HepG2 (cell line): Measurements from ENCODE around the gene NOS1AP. TPM values are rescaled to one million over a fixed set of nuclear protein-coding genes. Genes with fewer than 3 reads are reported as not detected.

Experiments
- ATAC-seq: fragments of 200-7000 bp; cut with Tn5 transposase; 3 replicates; pipeline ENCODE4 v1.9.1; 2020; ENCODE audit warnings: mild to moderate bottlenecking, moderate library complexity
- BruUV-seq: library from RNA; stranded (reverse); fragments of 400-500 nt; replicated peaks from 2 replicates; lab custom pipeline; 2021; lab: Mats Ljungman, UMichigan
- CTCF ChIA-PET: fragments of 300-600 bp; formaldehyde crosslinking; extraction: SDS; loops from one replicate; lab custom pipeline; 2021; ENCODE audit warnings: low total read pairs, inconsistent platforms, low intra/inter-chr PET ratio; lab: Yijun Ruan, JAX
- POLR2A ChIA-PET: fragments of 350-600 bp; sonication (Branson Sonifier 250); formaldehyde crosslinking; loops from one replicate; lab custom pipeline; 2020; ENCODE audit warnings: antibody characterized with exemption, inconsistent platforms; lab: Yijun Ruan, JAX
- DNase-seq: peaks from one replicate; pipeline ENCODE4 v3.0.0-alpha.2; 2015; ENCODE audit warnings: low spot score
- FAIRE-seq: peaks from 3 replicates; lab custom pipeline; 2011; peaks lifted over from hg19 to GRCh38; lab: Jason Lieb, UNC
- H2AFZ ChIP-seq: one replicate; pipeline ENCODE4 v1.6.1; 2011; ENCODE audit warnings: low read length, inconsistent platforms
- H3K27ac ChIP-seq: fragments of 300-600 bp; 3 replicates; pipeline ENCODE4 v1.8.0; 2011; ENCODE audit warnings: mixed run types, mild to moderate bottlenecking, mixed read lengths, low read length, inconsistent platforms; ENCODE audit not compliant: insufficient read depth; ENCODE audit errors: extremely low read length
- H3K27me3 ChIP-seq, 2 experiments: fragments of 200-600 bp in 1 of 2; 2 replicates in 1 of 2; 3 replicates in 1 of 2; pipeline versions ENCODE4 v1.6.0 to v1.8.0; 2011; ENCODE audit warnings: low read length in 2 of 2, mild to moderate bottlenecking in 2 of 2, moderate library complexity in 2 of 2, inconsistent platforms in 1 of 2; ENCODE audit not compliant: insufficient read depth in 2 of 2, control insufficient read depth in 1 of 2
- H3K36me3 ChIP-seq, 2 experiments: fragments of 200-600 bp in 1 of 2; replicated peaks in 1 of 2; 2 replicates in 1 of 2; 3 replicates in 1 of 2; pipeline versions ENCODE4 v1.5.1 to v1.8.0; 2011; ENCODE audit warnings: low read length in 2 of 2, inconsistent platforms in 1 of 2; ENCODE audit not compliant: insufficient read depth in 2 of 2, control insufficient read depth in 1 of 2
- H3K4me1 ChIP-seq: 2 replicates; pipeline ENCODE4 v1.5.1; 2012; ENCODE audit warnings: low read length, inconsistent platforms; ENCODE audit not compliant: insufficient read depth
- H3K4me2 ChIP-seq: 2 replicates; pipeline ENCODE4 v1.6.0; 2011; ENCODE audit warnings: low read depth, low read length, inconsistent platforms
- H3K4me3 ChIP-seq, 3 experiments: fragments of 200-600 bp in 1 of 3; sonication (generic), shearing (Covaris generic) in 1 of 3; replicated peaks in 1 of 3; 2 replicates each; pipeline ENCODE4 v1.5.1; 2011 to 2016; ENCODE audit warnings: low read length in 3 of 3, inconsistent platforms in 2 of 3, low read depth in 2 of 3, mild to moderate bottlenecking in 2 of 3, control low read depth in 1 of 3, mixed read lengths in 1 of 3; ENCODE audit not compliant: insufficient read depth in 1 of 3
- H3K79me2 ChIP-seq: one replicate; pipeline ENCODE4 v1.6.1; 2011; ENCODE audit warnings: low read length, inconsistent platforms; ENCODE audit not compliant: insufficient read depth
- H3K9ac ChIP-seq: 2 replicates; pipeline ENCODE4 v1.6.0; 2011; ENCODE audit warnings: mild to moderate bottlenecking, low read depth, low read length, inconsistent platforms; ENCODE audit not compliant: insufficient read depth
- H3K9me3 ChIP-seq: 2 replicates; pipeline ENCODE4 v1.5.1; 2012; ENCODE audit warnings: mild to moderate bottlenecking, low read length
- H4K20me1 ChIP-seq: 2 replicates; pipeline ENCODE4 v1.6.0; 2011; ENCODE audit warnings: inconsistent platforms, mild to moderate bottlenecking, low read length, moderate library complexity; ENCODE audit not compliant: insufficient read depth
- CREM ChIP-seq, 2 experiments: sonication (generic) in 1 of 2; formaldehyde crosslinking in 1 of 2; IDR thresholded peaks; 2 replicates each; pipeline versions ENCODE4 v1.4.0 to v1.6.1; 2016 to 2020; ENCODE audit warnings: antibody characterized with exemption in 1 of 2, mild to moderate bottlenecking in 1 of 2, missing genetic modification reagents in 1 of 2
- MTA1 ChIP-seq: sonication (generic); formaldehyde crosslinking; IDR thresholded peaks from 2 replicates; pipeline ENCODE4 v1.4.0; 2020; ENCODE audit warnings: missing genetic modification reagents, mild to moderate bottlenecking, borderline replicate concordance
- NKX3-1 ChIP-seq: sonication (generic); formaldehyde crosslinking; IDR thresholded peaks from 2 replicates; pipeline ENCODE4 v1.5.0; 2020; ENCODE audit warnings: missing genetic modification reagents
- NR2F1 ChIP-seq, 2 experiments: fragments of 450-650 bp in 1 of 2; formaldehyde crosslinking in 1 of 2; IDR thresholded peaks; 2 replicates each; pipeline versions ENCODE4 v1.5.0 to v1.6.1; 2016 to 2020; ENCODE audit warnings: mild to moderate bottlenecking in 1 of 2, missing compliant biosample characterization in 1 of 2, missing genetic modification reagents in 1 of 2, moderate library complexity in 1 of 2
- RARG ChIP-seq: sonication (generic); formaldehyde crosslinking; IDR thresholded peaks from 2 replicates; pipeline ENCODE4 v1.4.0; 2020; ENCODE audit warnings: low read depth, mild to moderate bottlenecking, missing genetic modification reagents
- RFXANK ChIP-seq: IDR thresholded peaks from 2 replicates; pipeline ENCODE4 v1.6.1; 2016
- SMAD3 ChIP-seq: sonication (generic); formaldehyde crosslinking; IDR thresholded peaks from 2 replicates; pipeline ENCODE4 v1.4.0; 2020; ENCODE audit warnings: missing genetic modification reagents
- ZBTB38 ChIP-seq: sonication (generic); formaldehyde crosslinking; IDR thresholded peaks from 2 replicates; pipeline ENCODE4 v1.5.1; 2020; ENCODE audit warnings: mild to moderate bottlenecking, missing genetic modification reagents
- ZFYVE20 ChIP-seq: sonication (generic); formaldehyde crosslinking; IDR thresholded peaks from 2 replicates; pipeline ENCODE4 v1.8.0; 2023; ENCODE audit warnings: low read depth, mild to moderate bottlenecking, moderate library complexity, missing genetic modification reagents, borderline replicate concordance
- ZNF343 ChIP-seq: sonication (generic); formaldehyde crosslinking; IDR thresholded peaks from 2 replicates; pipeline ENCODE4 v1.4.0; 2020; ENCODE audit warnings: mild to moderate bottlenecking, missing genetic modification reagents
- ZNF556 ChIP-seq: sonication (generic); formaldehyde crosslinking; IDR thresholded peaks from 2 replicates; pipeline ENCODE4 v1.4.0; 2020; ENCODE audit warnings: mild to moderate bottlenecking, missing genetic modification reagents, borderline replicate concordance
- ZNF724P ChIP-seq: sonication (generic); formaldehyde crosslinking; IDR thresholded peaks from 2 replicates; pipeline ENCODE4 v1.8.0; 2022; ENCODE audit warnings: missing genetic modification reagents, borderline replicate concordance
- ZNF879 ChIP-seq: sonication (generic); formaldehyde crosslinking; IDR thresholded peaks from 2 replicates; pipeline ENCODE4 v1.8.1; 2023; ENCODE audit warnings: missing genetic modification reagents
- WGBS: methylation state at CpG from one replicate; pipeline ENCODE4 v1.1.6; 2017; ENCODE audit warnings: low lambda C conversion rate; 5-methylcytosine and 5-hydroxymethylcytosine counted together
- in situ Hi-C: cut with HindIII; loops from 2 replicates; pipeline ENCODE4 v1.10.0; 2017; ENCODE audit warnings: low pct_unique_long_range_greater_than_20kb; ENCODE audit not compliant: extremely low pct_ligation_motif_present
- intact Hi-C: fragments of 100-400 bp; cut with micrococcal nuclease; formaldehyde crosslinking; loops from one replicate; pipeline ENCODE4 v1.10.0; 2022; ENCODE audit not compliant: unreplicated experiment
- polyA plus RNA-seq, 8 experiments: library from polyadenylated mRNA; depleted of rRNA in 3 of 8; stranded (reverse) in 7 of 8; unstranded in 1 of 8; fragments of >200 nt; fragmentation: Illumina TruSeq in 4 of 8; extraction: Trizol in 4 of 8; gene quantifications; 2 replicates each; pipeline versions ENCODE4 v1.2.1 to v1.2.3, GENCODE V29; 2011 to 2016; ENCODE audit warnings: low read depth in 4 of 8, missing spikeins in 1 of 8, mixed read lengths in 1 of 8; ENCODE audit not compliant: insufficient read depth in 1 of 8
- total RNA-seq, 5 experiments: library from RNA; depleted of rRNA; stranded (reverse); fragments of >200 nt; fragmentation: Illumina TruSeq; extraction: Trizol; gene quantifications; 2 replicates each; pipeline ENCODE4 v1.2.3, GENCODE V29; 2016; ENCODE audit warnings: low read depth in 1 of 5
- TF ChIP-seq, protein P1 (sequence below): sonication (generic); formaldehyde crosslinking; IDR thresholded peaks from 2 replicates; pipeline ENCODE4 v1.4.0; 2020; ENCODE audit warnings: mild to moderate bottlenecking, low read depth, missing genetic modification reagents

The NOS1AP gene
- total and polyA plus RNA-seq, 2 of the 13 experiments (the other 11 are each of a cell fraction or from before 2014, with no cell fraction given): 2.0 to 3.3 TPM

DNA sequence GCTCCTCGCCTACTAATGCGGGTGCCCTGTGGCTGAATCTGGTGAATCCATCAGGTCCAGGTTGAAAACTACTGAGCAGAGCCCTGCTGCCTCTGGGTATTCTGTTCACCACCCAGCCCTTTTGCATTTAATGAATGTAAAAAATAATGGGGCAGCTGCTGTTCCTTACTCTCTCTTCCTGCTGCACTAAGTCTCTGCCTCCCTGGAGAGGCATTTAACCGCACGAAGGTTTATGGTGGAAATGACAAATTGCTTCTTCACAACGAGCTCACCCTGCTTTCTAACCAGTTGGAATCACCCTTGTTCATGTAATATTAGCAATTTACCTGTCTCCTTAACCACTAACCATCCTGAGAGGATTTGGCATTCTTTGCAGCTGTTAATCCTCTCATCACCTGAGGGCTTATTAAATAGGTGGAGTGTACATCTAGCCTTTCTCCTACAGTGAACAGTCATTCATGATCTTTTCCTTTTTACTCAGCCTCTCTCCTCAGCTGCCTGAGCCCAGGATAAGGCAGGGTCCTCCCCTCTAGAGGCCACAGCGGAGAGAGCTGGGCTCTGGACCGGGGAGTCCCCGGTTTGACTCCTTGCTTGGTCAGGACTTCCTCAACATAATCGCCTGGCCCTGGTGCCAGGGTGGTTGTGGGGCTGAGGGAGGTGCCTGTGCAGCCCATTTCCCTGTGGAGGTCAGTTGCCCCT lies 97.6 kb downstream of the NOS1AP start:
- in situ Hi-C loops: no loop called here
- FAIRE-seq (no peak), ATAC-seq (no peak), DNase-seq (no peak)
- H3K4me2 ChIP-seq: no peak overlapping the region
- H3K9ac ChIP-seq: no peak overlapping the region
- POLR2A ChIA-PET: no interaction called here
- H2AFZ ChIP-seq: no peak overlapping the region
- H3K4me3 ChIP-seq: no peak overlapping the region
- 86% methylated on average over 7 of the region's 9 CpGs for WGBS
- H3K9me3 ChIP-seq: no peaks in the 10 kb centered on the region
- H3K36me3 ChIP-seq: no peaks in the 10 kb centered on the region; a peak in 1 of 5 replicates
- BruUV-seq: no TSS peak
- TF ChIP-seq, protein P1, sequence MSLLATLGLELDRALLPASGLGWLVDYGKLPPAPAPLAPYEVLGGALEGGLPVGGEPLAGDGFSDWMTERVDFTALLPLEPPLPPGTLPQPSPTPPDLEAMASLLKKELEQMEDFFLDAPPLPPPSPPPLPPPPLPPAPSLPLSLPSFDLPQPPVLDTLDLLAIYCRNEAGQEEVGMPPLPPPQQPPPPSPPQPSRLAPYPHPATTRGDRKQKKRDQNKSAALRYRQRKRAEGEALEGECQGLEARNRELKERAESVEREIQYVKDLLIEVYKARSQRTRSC (CRISPR knock-in tag): no peak
- TF ChIP-seq ZNF724P (CRISPR knock-in tag) (no peak), ZBTB38 (CRISPR knock-in tag) (no peak), NR2F1 (CRISPR knock-in tag; IDR thresholded peaks at IDR 0.05) (no peak), SMAD3 (CRISPR knock-in tag) (no peak), ZNF343 (CRISPR knock-in tag) (no peak), NKX3-1 (CRISPR knock-in tag) (no peak), ZFYVE20 (CRISPR knock-in tag) (no peak), RFXANK (CRISPR knock-in tag) (no peak), MTA1 (CRISPR knock-in tag) (no peak), ZNF556 (CRISPR knock-in tag) (no peak), CREM (IDR thresholded peaks at IDR 0.05) (no peak), CREM (CRISPR knock-in tag; IDR thresholded peaks at IDR 0.05) (no peak), RARG (CRISPR knock-in tag) (no peak), ZNF879 (CRISPR knock-in tag) (no peak)
- H3K79me2 ChIP-seq: peaks cover 31% of the 10 kb centered on the region
- peaks cover 36% of the 10 kb centered on the region for H3K4me1 ChIP-seq
- no peaks in the 10 kb centered on the region for H3K27me3 ChIP-seq
- no peak overlapping the region for H3K27ac ChIP-seq
- CTCF ChIA-PET: no interaction called here
- intact Hi-C loops: no loop called here
- H4K20me1 ChIP-seq: no peaks in the 10 kb centered on the region
